ENCODE results near the gene MYLK. TPM values are rescaled to one million over a fixed set of nuclear protein-coding genes. Genes with fewer than 3 reads are reported as not detected.

MYLK gene
- total RNA-seq, 1 donor: 11.3 TPM

DNA sequence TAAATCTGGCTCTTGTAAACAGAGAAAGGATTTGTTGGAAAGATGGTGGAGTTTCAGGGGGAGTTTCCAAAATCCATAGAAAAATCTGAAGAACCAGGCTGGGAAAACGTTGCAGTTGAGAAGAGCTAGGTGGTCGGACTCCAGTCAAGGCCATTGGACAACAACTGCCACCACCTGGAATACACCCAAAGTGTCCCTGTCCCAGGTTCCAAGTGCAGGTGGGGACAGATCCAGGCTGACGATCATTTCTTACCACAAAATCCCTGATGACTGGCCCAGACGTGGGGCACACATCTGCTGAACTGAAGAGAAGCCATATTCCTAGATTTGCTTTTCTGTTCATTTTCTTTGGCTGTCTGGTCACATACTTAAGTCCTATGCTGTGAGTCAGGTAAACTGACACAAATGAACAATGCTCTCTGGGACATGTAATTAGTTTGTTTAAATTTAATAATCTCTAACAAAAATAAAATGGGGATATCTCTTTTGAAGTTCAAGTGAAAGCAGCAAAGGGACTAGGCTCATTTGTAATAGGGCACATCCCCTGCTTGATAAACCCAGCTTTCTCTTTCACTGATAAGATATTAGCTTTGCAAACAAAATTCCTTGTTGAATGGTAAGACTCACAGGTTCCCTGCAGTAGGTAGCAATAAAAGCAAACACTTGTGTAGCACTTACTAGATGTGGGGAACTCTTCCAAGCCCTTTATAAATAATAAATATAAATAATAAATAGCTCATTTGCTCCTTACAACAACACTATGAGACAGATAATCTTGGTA, 88.5 kb downstream of the MYLK start:
- no peak for DNase-seq (ENCODE audit: low read depth in 2 of 3, low spot score in 2 of 3)

DNA sequence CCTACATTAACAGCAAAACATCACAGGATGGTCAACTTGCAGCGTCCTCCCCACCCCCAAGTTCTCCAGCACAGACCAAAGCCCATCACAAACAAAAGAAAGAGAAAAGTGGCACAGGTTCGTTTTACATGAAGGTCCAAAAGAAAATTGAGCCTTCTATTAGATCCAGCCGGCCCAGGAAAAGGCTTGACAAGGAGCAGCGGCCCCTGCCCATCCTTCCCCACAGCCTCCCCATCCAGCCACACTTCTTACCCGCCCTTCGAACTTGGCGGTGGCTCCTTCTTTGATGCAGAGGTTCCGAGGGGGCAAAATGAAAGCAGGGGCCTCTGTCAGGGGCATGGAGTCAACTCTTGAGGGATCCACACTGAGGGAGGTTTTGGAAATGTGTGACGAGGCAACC, 90.7 kb downstream of the MYLK start:
- no peak for DNase-seq (ENCODE audit: low read depth in 2 of 3, low spot score in 2 of 3)

- DNase-seq (ENCODE audit: low read depth in 2 of 3, low spot score in 2 of 3): no peak
Observed at GRCh38 chr3:123792473-123793201, 91.5 kb downstream of the MYLK start.

GRCh38 chr3:123791898-123792297, 92.2 kb downstream of the MYLK start:
- no peak for DNase-seq (ENCODE audit: low read depth in 2 of 3, low spot score in 2 of 3)

DNA sequence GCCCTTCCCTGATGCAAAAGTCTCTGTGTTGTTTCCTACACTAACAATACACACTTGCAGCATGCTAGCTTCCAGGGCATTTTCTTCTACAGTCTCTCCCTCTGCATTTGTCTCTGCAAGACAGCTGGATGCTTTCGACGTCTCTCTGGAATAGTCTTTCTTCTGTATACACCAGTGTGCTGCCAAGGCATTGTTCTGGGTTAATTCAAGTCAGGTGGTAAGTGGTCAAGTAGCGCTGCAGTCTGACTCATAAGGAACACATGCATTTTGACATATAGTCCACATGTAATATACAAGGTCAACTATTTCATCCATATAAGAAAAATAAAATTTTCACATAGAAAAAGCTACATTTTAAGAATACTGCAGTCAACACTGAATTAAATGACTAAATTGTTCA, 92.7 kb downstream of the MYLK start:
- DNase-seq (ENCODE audit: low read depth in 2 of 3, low spot score in 2 of 3): no peak

DNA sequence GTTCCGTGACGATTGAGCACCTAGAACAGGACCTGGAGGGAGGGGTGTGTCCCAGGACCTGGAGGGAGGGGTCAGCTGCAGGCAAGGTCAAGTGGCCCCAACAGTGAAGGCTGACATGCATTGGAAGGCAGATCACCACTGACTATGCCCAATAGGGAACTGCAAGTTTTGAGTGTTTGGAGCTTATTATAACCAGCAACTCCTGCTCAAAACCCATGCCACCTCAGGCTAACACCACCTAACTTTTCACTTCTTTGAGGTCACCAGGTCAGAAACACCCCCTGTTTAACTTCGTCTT, 93.1 kb downstream of the MYLK start:
- DNase-seq (ENCODE audit: low read depth in 2 of 3, low spot score in 2 of 3): no peak

DNA sequence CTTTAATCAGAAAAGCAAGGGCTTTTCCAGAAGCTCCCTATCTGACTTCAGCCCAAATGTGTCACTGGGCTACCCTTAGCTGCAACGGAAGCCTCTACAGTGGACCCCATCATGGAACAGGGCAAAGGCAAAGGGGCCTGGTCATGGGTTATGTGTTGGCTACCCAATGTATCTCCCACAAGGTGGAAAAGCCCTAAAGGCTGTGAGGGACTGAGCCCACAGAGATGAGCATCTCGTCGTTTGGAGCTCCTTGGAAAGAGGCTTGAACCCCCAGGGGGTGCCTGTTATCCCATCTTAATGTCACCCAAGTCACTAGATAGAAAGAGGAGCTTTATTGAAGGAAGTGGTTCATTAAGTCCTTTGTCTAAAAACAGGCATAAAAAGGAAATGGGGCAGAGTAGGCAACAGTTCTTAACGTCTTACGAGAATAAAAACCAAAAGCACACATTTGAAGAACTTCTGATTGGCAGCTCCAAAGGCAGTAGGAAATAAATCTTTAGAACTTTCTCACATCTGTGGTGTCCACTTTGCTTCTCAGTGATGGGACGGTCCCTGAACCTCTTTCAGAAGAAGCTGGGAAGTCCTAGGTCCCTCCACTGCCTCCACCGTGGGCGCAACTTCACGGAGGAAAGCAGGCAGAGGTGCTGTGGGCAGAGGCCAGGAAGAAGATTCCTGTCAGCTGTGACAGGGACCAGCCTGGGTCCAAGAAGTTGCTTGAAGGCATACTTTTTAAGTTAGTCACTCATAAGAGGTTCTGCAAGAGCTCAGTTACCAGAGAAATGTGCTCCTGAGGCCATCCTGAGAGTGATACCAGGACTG, 93.7 kb downstream of the MYLK start:
- no peak for DNase-seq (ENCODE audit: low read depth in 2 of 3, low spot score in 2 of 3)

DNA sequence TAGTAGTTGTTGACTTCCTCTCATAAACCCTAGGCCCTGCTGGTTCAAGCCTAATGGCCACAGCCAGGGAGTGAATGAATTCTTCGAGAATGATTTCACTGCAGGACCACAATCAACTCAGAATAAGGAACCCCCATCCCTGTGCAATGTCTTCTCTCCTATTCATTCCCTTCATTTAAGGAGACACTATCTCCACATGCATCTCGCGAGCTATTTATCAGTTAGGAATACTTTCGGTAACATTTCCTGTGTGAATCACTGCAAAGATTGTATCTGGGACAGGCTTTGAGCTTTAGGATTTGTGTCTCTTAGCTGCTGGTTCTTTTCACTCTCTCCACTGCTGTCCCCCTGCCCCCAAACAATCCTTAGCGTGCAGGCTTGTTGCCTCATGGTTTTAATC, 94.4 kb downstream of the MYLK start:
- DNase-seq (ENCODE audit: low read depth in 2 of 3, low spot score in 2 of 3): no peak

DNA sequence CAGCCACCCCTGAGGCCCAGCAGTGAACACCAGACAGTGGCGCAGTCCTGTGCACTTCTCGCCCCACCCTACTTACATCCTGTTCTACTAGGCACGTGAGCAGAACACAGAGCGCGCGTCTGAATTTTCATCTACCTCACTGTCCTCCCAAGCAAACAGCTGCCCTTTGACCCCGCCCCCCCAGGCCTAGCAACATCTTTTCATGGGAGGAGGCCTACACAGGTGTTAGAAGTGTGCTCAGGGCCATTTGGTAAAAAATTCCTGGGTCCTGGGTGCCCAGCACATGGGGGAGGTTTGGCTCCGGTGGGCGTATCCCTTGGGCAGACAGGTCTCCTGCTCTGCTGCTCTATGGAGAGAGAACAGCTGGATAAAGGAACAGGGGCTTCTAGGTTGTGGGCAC, 95.0 kb downstream of the MYLK start:
- no peak for DNase-seq (ENCODE audit: low read depth in 2 of 3, low spot score in 2 of 3)

DNA sequence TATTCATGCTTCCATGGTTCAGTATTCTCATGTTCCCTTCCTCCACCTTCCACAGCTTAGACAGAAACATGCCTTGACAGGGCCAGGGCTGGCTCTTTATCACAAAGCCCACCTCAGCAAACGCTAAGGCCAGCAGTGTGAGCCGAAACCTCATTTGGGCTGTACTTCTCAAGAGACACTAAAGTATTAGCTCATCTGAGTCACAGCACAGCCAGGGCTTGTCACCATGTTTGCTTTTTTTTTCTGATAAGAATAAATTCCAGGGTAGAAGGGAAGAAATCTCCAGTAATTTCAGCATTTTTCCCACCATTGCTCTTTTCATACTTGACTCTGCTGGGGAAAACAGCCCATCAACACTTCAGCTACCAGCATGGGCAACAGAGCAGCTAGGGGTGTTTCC, 95.4 kb downstream of the MYLK start:
- no peak for DNase-seq (ENCODE audit: low read depth in 2 of 3, low spot score in 2 of 3)

DNA sequence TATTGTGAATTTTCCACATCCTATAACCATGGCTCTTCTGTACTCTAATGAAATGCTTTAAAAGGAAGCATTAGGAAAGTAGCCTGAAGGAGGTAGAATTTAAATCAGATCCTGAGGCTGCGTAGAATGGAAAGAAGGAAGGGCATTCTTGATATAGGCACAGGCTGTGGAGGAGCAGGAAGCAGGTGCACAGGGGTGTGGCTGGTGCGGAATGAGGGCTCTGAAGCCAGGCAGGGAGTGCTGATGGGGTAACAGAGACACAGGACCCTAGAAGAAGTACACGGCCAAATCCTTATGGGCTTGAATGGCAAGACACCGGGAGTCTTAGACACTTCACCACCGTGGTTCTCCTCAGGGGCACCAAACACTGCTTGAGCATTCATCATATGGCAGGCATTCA, 97.0 kb downstream of the MYLK start:
- DNase-seq (ENCODE audit: low read depth in 2 of 3, low spot score in 2 of 3): no peak

DNA sequence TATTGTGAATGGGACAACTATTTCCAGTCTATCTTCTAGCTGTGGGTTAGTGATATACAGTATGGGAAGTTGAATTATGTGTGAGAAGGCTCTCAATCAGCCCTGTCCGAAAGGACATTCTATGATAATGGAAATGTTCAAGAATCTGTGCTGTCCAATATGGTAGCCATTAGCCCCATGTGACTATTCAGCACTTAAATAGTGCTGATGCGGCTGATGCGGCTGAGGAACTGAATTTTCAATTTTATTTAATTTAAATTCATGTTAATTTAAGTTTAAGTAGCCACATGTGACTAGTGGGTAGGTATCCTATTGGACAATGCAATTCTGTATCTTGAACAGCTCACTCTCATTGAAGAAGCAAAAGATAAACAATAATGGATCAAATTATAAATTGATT, 98.5 kb downstream of the MYLK start:
- DNase-seq (ENCODE audit: low read depth in 2 of 3, low spot score in 2 of 3): no peak

GRCh38 chr3:123783811-123784210, 100.3 kb downstream of the MYLK start:
- no peak for DNase-seq (ENCODE audit: low read depth in 2 of 3, low spot score in 2 of 3)

- DNase-seq (ENCODE audit: low read depth in 2 of 3, low spot score in 2 of 3): no peak
Observed at GRCh38 chr3:123783050-123783689, 101.0 kb downstream of the MYLK start.

- DNase-seq (ENCODE audit: low read depth in 2 of 3, low spot score in 2 of 3): no peak
Observed at GRCh38 chr3:123782488-123782887, 101.6 kb downstream of the MYLK start.

GRCh38 chr3:123781571-123782275, 102.4 kb downstream of the MYLK start:
- DNase-seq (ENCODE audit: low read depth in 2 of 3, low spot score in 2 of 3): no peak

DNA sequence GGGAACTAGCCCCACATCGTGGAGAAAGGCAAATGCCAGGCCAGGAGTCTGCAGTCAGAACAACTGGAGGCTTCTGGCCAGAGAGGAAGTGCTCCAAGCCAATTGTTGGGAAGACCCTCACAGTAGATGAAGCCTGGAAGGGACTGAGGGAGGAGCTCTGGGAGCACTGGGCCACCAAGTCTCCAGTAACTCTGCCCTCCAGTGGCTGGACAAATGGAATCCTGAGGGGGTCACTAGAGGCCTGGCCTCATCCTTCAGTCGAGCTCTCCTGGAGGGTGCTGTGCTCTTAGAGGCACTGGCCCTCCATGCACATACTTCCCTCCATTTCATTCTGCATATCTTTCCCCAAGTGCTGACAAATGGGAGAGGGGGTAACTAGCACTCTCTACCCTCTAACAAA, 103.0 kb downstream of the MYLK start:
- no peak for DNase-seq (ENCODE audit: low read depth in 2 of 3, low spot score in 2 of 3)

- DNase-seq (ENCODE audit: low read depth in 2 of 3, low spot score in 2 of 3): no peak
Observed at GRCh38 chr3:123780656-123781055, 103.5 kb downstream of the MYLK start.

DNA sequence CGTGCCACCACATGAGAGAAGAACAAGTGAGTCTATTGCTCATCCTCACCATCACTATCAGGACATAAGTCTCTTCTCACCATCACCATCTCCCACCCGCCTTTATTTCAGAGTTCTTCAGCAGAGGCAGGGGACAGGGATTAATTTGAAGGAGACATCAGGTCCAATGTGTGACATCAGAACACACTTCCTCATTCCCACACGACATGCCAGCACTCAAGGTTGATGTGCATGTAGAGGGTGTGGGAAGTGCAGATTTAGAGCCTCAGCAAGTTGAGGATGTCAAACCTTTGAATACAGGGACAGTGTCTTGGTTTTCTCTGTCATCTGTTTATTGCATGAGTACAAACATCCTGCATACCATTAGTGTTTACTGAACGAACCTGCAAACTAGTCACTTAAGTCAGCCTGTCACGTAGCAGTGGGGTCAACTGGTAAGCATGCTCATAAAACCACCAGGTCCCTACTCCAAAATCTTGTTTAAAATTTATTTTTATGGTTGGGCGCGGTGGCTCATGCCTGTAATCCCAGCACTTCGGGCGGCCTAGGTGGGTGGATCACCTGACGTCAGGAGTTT, 104.4 kb downstream of the MYLK start:
- no peak for DNase-seq (ENCODE audit: low read depth in 2 of 3, low spot score in 2 of 3)

DNA sequence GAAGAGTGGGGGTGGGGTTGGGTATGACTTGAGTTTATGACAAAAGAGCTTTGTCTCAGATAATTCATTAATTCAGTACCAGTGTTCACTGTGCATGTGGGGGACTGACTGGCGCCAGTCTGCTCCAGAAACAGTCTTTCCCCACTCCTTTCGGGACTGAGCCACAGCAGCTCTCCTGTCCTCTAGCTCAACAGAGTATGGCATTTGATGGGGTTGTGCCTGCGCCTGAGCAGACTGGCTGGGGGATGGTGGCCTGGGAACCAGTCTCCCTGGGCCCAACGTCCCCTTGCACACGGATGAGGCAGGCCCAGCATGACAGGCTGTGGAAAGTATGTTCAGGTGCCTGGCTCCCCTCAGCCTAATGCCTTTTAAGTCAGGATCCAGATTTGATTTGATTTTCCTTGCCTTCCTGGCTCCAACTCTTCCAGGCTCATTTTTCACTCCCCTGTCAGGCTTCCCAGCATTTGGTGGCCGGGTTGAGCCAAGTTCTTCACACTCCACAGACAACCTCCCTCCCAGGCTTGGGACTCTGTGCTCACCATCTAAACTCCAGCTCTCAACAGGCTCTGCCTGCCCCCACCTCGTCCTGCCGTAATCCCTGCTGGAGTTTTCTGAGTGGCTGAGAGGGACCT, 105.0 kb downstream of the MYLK start:
- DNase-seq (ENCODE audit: low read depth in 2 of 3, low spot score in 2 of 3): no peak
